Fibroblast of pulmonary artery (primary cell): Measurements from ENCODE around the gene GANAB.

Experiments used
- DNase-seq: peaks from one replicate; pipeline ENCODE4 v3.0.0-alpha.2; 2010; ENCODE audit warnings: low read depth
- H3K4me3 ChIP-seq: replicated peaks from 2 replicates; pipeline ENCODE4 v1.5.1; 2011; ENCODE audit warnings: low read depth, mild to moderate bottlenecking, control low read depth, low read length, moderate library complexity
- CTCF ChIP-seq: IDR thresholded peaks from 2 replicates; pipeline ENCODE4 v1.5.1; 2011; ENCODE audit warnings: mild to moderate bottlenecking, control low read depth, low read length, inconsistent platforms; ENCODE audit errors: missing control alignments

Gene GANAB

GRCh38 chr11:62600367-62601121, 45.9 kb downstream of the GANAB start:
- TF ChIP-seq CTCF = no peak
- no peak for DNase-seq
- peak overlapping the region; percentile 92 for H3K4me3 ChIP-seq

GRCh38 chr11:62599901-62600300, 46.5 kb downstream of the GANAB start:
- H3K4me3 ChIP-seq = peak overlapping the region; percentile 92
- no peak for DNase-seq
- TF ChIP-seq CTCF = no peak

GRCh38 chr11:62599069-62599696, 47.2 kb downstream of the GANAB start:
- no peak for TF ChIP-seq CTCF
- DNase-seq = peak; percentile 100
- peak overlapping the region; percentile 92 for H3K4me3 ChIP-seq

GRCh38 chr11:62595124-62595523, 51.3 kb downstream of the GANAB start:
- TF ChIP-seq CTCF = no peak
- DNase-seq = no peak
- H3K4me3 ChIP-seq = no peak overlapping the region

- peak; percentile 85 for DNase-seq
- H3K4me3 ChIP-seq = no peak overlapping the region
- TF ChIP-seq CTCF = peak; percentile 72
These were observed 52.9 kb downstream of the GANAB start for GRCh38 chr11:62593434-62594044.

- H3K4me3 ChIP-seq = no peak overlapping the region
- DNase-seq = no peak
- TF ChIP-seq CTCF = no peak
These were observed 53.4 kb downstream of the GANAB start for GRCh38 chr11:62592989-62593421.
